ENCODE data around the gene ARID1B. TPM values are rescaled to one million over a fixed set of nuclear protein-coding genes. Genes with fewer than 3 reads are reported as not detected.

The ARID1B gene
- total and polyA plus RNA-seq, 7 experiments from 2014 or later = 17.5 to 164 (median 139) TPM

DNA sequence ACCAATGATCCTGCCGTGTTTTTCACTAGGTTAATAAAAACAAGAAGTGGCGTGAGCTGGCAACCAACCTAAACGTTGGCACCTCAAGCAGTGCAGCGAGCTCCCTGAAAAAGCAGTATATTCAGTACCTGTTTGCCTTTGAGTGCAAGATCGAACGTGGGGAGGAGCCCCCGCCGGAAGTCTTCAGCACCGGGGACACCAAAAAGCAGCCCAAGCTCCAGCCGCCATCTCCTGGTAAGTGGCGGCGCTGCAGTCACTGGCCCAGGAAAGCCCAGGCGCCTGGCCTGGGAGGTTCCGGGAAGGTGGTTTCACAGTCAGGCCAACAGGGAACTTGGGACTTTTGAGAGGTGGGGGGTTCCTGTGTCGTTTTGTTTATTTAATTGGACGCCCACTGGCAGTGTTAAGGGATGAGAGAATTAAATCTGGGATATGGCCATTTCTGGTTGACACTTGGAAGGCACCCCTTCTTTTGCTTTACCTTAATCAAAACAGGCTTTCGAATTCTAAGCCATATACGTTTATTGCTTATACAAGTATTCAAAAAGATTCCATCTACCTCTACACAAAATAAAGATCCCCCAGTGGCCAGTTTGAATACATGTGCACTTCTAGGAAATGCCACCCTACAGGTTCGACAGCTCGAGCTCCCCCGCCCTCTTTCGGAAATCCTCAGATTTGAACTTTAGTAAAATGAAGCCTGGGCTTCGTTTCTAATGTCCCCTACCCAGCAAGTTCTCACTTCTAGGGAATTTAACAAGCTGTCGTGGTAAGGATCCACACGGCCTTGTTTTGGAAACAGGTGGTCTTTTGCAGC lies 407.2 kb downstream of the ARID1B start:
- intact Hi-C loops (cut with micrococcal nuclease) = loop anchor here (1.0 to 5.0 kb wide), 5 partner anchors 150 to 1857 kb away; partner anchors contain the start of gene ARID1B (in 1 of the 2)
- Histone ChIP-seq H3K4me3 (ENCODE audit: low read length) (no peak overlapping the region), H3K9me3 (ENCODE audit: control insufficient read depth in 2 of 3, low read length in 3 of 3) (no peaks in the 10 kb centered on the region), H3K4me1 (ENCODE audit: control insufficient read depth in 2 of 2, insufficient read depth in 2 of 2, low read length in 2 of 2) (peaks cover 0 to 7% of the 10 kb centered on the region in 2 donors), H3K27ac (ENCODE audit: low read depth, low read length) (no peak overlapping the region), H3K27me3 (ENCODE audit: control insufficient read depth in 2 of 2, insufficient read depth in 2 of 2, low read length in 2 of 2) (no peaks in the 10 kb centered on the region), H3K36me3 (ENCODE audit: control insufficient read depth in 2 of 3, insufficient read depth in 3 of 3, low read length in 3 of 3) (peaks cover 5 to 77% (median 6%) of the 10 kb centered on the region in 3 experiments)
- ATAC-seq (peak; percentile 80), DNase-seq (peak; percentile 33 to 66 (median 58))
- POLR2A ChIA-PET = no interaction called here
- peak overlapping the region in 1 of 10 donors; percentile 27 for H3K4me3 Mint-ChIP-seq
- H3K9me3 Mint-ChIP-seq = peaks cover 0 to under 1% (median 0%) of the 10 kb centered on the region in 11 donors
- H3K27me3 Mint-ChIP-seq = no peaks in the 10 kb centered on the region
- peaks cover 5 to 38% (median 17%) of the 10 kb centered on the region in 5 donors for H3K36me3 Mint-ChIP-seq
- peaks cover 11 to 32% (median 22%) of the 10 kb centered on the region in 7 donors for H3K4me1 Mint-ChIP-seq
- peak overlapping the region in 6 of 9 donors; percentile 33 to 55 (median 48) for H3K27ac Mint-ChIP-seq
- CTCF ChIA-PET = interaction anchor here (1.0 to 1.3 kb wide), 4 partner anchors 90 to 790 kb away, joined by 3 to 6 read pairs (median 4); no protein-coding TSS in a partner anchor

- H3K27ac ChIP-seq (ENCODE audit: low read depth, low read length) = no peak overlapping the region
- ChIA-PET CTCF (interaction anchor here (1.2 to 1.3 kb wide), 2 partner anchors 151 to 791 kb away, joined by 4 to 6 read pairs; no protein-coding TSS in a partner anchor), POLR2A (no interaction called here)
- ATAC-seq (no peak), DNase-seq (no peak)
- Mint-ChIP-seq H3K27me3 (no peaks in the 10 kb centered on the region), H3K36me3 (peaks cover 5 to 46% (median 23%) of the 10 kb centered on the region in 5 donors), H3K9me3 (peaks cover 0 to 1% (median 0%) of the 10 kb centered on the region in 11 donors), H3K27ac (peak overlapping the region in 4 of 9 donors; percentile 7 to 57 (median 46)), H3K4me3 (no peak overlapping the region), H3K4me1 (peaks cover 11 to 32% (median 22%) of the 10 kb centered on the region in 7 donors)
- no peak overlapping the region for H3K4me3 ChIP-seq (ENCODE audit: low read length)
- intact Hi-C loops (cut with micrococcal nuclease) = loop anchor here in 1 of 2 donors (2.0 kb wide), 1 partner anchor 408 kb away; the partner anchor contains the start of gene ARID1B
- H3K4me1 ChIP-seq (ENCODE audit: control insufficient read depth in 2 of 2, insufficient read depth in 2 of 2, low read length in 2 of 2) = peaks cover 0 to 7% of the 10 kb centered on the region in 2 donors
- no peaks in the 10 kb centered on the region for H3K9me3 ChIP-seq (ENCODE audit: control insufficient read depth in 2 of 3, low read length in 3 of 3)
- peaks cover 12 to 84% (median 14%) of the 10 kb centered on the region in 3 experiments for H3K36me3 ChIP-seq (ENCODE audit: control insufficient read depth in 2 of 3, insufficient read depth in 3 of 3, low read length in 3 of 3)
- no peaks in the 10 kb centered on the region for H3K27me3 ChIP-seq (ENCODE audit: control insufficient read depth in 2 of 2, insufficient read depth in 2 of 2, low read length in 2 of 2)
These were observed 408.0 kb downstream of the ARID1B start for GRCh38 chr6:157185171-157185570.

DNA sequence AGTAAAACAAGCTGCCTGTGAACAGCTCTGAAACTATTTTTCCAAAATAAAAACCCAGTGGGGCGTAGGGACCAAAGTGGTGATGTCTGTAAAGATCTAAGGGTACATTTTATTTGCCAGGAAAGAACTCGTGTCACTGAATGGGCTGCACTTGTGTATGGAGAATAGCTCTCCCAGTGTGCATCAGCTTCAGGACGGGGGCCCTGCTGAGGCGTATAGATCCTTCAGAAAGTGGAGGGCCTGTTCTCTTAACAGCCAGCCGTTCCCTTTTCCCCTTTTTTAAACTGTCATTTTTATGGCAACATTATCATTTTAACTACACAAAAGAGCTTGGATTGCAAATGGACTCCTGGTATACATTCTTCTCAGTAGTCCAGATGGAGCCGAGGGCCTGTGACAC lies 408.8 kb downstream of the ARID1B start:
- H3K4me3 Mint-ChIP-seq = no peak overlapping the region
- POLR2A ChIA-PET = no interaction called here
- peaks cover 0 to 1% (median 0%) of the 10 kb centered on the region in 11 donors for H3K9me3 Mint-ChIP-seq
- Histone ChIP-seq H3K27me3 (ENCODE audit: control insufficient read depth in 2 of 2, insufficient read depth in 2 of 2, low read length in 2 of 2) (no peaks in the 10 kb centered on the region), H3K9me3 (ENCODE audit: control insufficient read depth in 2 of 3, low read length in 3 of 3) (no peaks in the 10 kb centered on the region), H3K4me1 (ENCODE audit: control insufficient read depth in 2 of 2, insufficient read depth in 2 of 2, low read length in 2 of 2) (peaks cover 0 to 7% of the 10 kb centered on the region in 2 donors), H3K36me3 (ENCODE audit: control insufficient read depth in 2 of 3, insufficient read depth in 3 of 3, low read length in 3 of 3) (peaks cover 18 to 87% (median 18%) of the 10 kb centered on the region in 3 experiments), H3K4me3 (ENCODE audit: low read length) (no peak overlapping the region), H3K27ac (ENCODE audit: low read depth, low read length) (no peak overlapping the region)
- no peak for ATAC-seq
- H3K27me3 Mint-ChIP-seq = no peaks in the 10 kb centered on the region
- CTCF ChIA-PET = interaction anchor here (1.0 to 1.3 kb wide), 2 partner anchors 792 to 1864 kb away, joined by 3 to 4 read pairs; no protein-coding TSS in a partner anchor
- peak overlapping the region in 2 of 9 donors; percentile 43 to 63 for H3K27ac Mint-ChIP-seq
- peaks cover 13 to 46% (median 31%) of the 10 kb centered on the region in 5 donors for H3K36me3 Mint-ChIP-seq
- no peak for DNase-seq
- intact Hi-C loops (cut with micrococcal nuclease) = loop anchor here in 1 of 2 donors (2.0 kb wide), 1 partner anchor 409 kb away; the partner anchor contains the start of gene ARID1B
- peaks cover 11 to 32% (median 22%) of the 10 kb centered on the region in 7 donors for H3K4me1 Mint-ChIP-seq

DNA sequence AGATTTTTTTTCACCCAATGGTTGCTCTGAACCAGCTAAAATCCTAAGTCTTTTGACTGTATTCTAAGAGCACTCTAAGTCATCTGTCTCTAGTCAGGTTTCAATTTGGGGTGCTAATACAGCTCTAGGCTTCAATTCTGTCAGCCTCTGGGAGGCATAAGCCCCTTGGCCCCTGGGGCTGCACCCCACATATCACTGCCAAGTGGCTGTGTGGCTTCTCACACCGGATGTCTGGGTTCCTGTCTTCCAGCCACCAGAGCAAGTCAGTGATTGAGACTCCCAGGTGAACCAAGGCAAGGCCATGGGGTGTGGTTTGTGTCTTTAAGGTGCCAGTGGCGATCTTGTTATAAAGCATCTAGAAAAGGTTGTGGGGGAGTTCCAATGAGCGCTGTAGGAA lies 409.6 kb downstream of the ARID1B start:
- intact Hi-C loops (cut with micrococcal nuclease) = no loop called here
- no peak for DNase-seq
- Mint-ChIP-seq H3K27me3 (no peaks in the 10 kb centered on the region), H3K9me3 (peaks cover 0 to 1% (median 0%) of the 10 kb centered on the region in 11 donors), H3K4me3 (no peak overlapping the region), H3K36me3 (peaks cover 18 to 54% (median 39%) of the 10 kb centered on the region in 5 donors), H3K4me1 (peaks cover 11 to 37% (median 24%) of the 10 kb centered on the region in 7 donors), H3K27ac (peak overlapping the region in 4 of 9 donors; percentile 13 to 58 (median 44))
- ChIA-PET CTCF (interaction anchor here (1.0 kb wide), 1 partner anchor 1865 kb away, joined by 3 read pairs; no protein-coding TSS in a partner anchor), POLR2A (interaction anchor here (0.6 kb wide), 1 partner anchor 108 kb away, joined by 3 read pairs; no protein-coding TSS in a partner anchor)
- peak; percentile 29 for ATAC-seq
- Histone ChIP-seq H3K4me1 (ENCODE audit: control insufficient read depth in 2 of 2, insufficient read depth in 2 of 2, low read length in 2 of 2) (peaks cover 0 to 7% of the 10 kb centered on the region in 2 donors), H3K27me3 (ENCODE audit: control insufficient read depth in 2 of 2, insufficient read depth in 2 of 2, low read length in 2 of 2) (no peaks in the 10 kb centered on the region), H3K27ac (ENCODE audit: low read depth, low read length) (no peak overlapping the region), H3K4me3 (ENCODE audit: low read length) (no peak overlapping the region), H3K9me3 (ENCODE audit: control insufficient read depth in 2 of 3, low read length in 3 of 3) (no peaks in the 10 kb centered on the region), H3K36me3 (ENCODE audit: control insufficient read depth in 2 of 3, insufficient read depth in 3 of 3, low read length in 3 of 3) (peaks cover 18 to 84% (median 20%) of the 10 kb centered on the region in 3 experiments)

GRCh38 chr6:157187182-157188083 lies 410.3 kb downstream of the ARID1B start:
- Histone ChIP-seq H3K36me3 (ENCODE audit: control insufficient read depth in 2 of 3, insufficient read depth in 3 of 3, low read length in 3 of 3) (peaks cover 18 to 80% (median 20%) of the 10 kb centered on the region in 3 experiments), H3K27me3 (ENCODE audit: control insufficient read depth in 2 of 2, insufficient read depth in 2 of 2, low read length in 2 of 2) (no peaks in the 10 kb centered on the region), H3K4me1 (ENCODE audit: control insufficient read depth in 2 of 2, insufficient read depth in 2 of 2, low read length in 2 of 2) (peaks cover 0 to 7% of the 10 kb centered on the region in 2 donors), H3K4me3 (ENCODE audit: low read length) (no peak overlapping the region), H3K9me3 (ENCODE audit: control insufficient read depth in 2 of 3, low read length in 3 of 3) (no peaks in the 10 kb centered on the region), H3K27ac (ENCODE audit: low read depth, low read length) (no peak overlapping the region)
- CTCF ChIA-PET = no interaction called here
- Mint-ChIP-seq H3K9me3 (peaks cover 0 to 1% (median 0%) of the 10 kb centered on the region in 11 donors), H3K36me3 (peaks cover 19 to 58% (median 44%) of the 10 kb centered on the region in 5 donors), H3K27me3 (no peaks in the 10 kb centered on the region), H3K27ac (peak overlapping the region in 3 of 9 donors; percentile 13 to 58 (median 56)), H3K4me3 (no peak overlapping the region), H3K4me1 (peaks cover 11 to 41% (median 28%) of the 10 kb centered on the region in 7 donors)
- POLR2A ChIA-PET = interaction anchor here (0.6 kb wide), 1 partner anchor 107 kb away, joined by 3 read pairs; no protein-coding TSS in a partner anchor
- ATAC-seq (no peak), DNase-seq (no peak)
- intact Hi-C loops (cut with micrococcal nuclease) = no loop called here

GRCh38 chr6:157188213-157188612 lies 411.0 kb downstream of the ARID1B start:
- no peaks in the 10 kb centered on the region for H3K27me3 ChIP-seq (ENCODE audit: control insufficient read depth in 2 of 2, insufficient read depth in 2 of 2, low read length in 2 of 2)
- intact Hi-C loops (cut with micrococcal nuclease) = no loop called here
- H3K9me3 Mint-ChIP-seq = peaks cover 0 to 1% (median 0%) of the 10 kb centered on the region in 11 donors
- DNase-seq (no peak), ATAC-seq (no peak)
- H3K4me1 Mint-ChIP-seq = peaks cover 12 to 42% (median 29%) of the 10 kb centered on the region in 7 donors
- CTCF ChIA-PET = no interaction called here
- POLR2A ChIA-PET = no interaction called here
- H3K4me1 ChIP-seq (ENCODE audit: control insufficient read depth in 2 of 2, insufficient read depth in 2 of 2, low read length in 2 of 2) = peaks cover 0 to 7% of the 10 kb centered on the region in 2 donors
- H3K9me3 ChIP-seq (ENCODE audit: control insufficient read depth in 2 of 3, low read length in 3 of 3) = no peaks in the 10 kb centered on the region
- H3K36me3 Mint-ChIP-seq = peaks cover 20 to 58% (median 48%) of the 10 kb centered on the region in 5 donors
- H3K27ac ChIP-seq (ENCODE audit: low read depth, low read length) = no peak overlapping the region
- H3K27ac Mint-ChIP-seq = no peak overlapping the region
- no peaks in the 10 kb centered on the region for H3K27me3 Mint-ChIP-seq
- H3K36me3 ChIP-seq (ENCODE audit: control insufficient read depth in 2 of 3, insufficient read depth in 3 of 3, low read length in 3 of 3) = peaks cover 18 to 76% (median 20%) of the 10 kb centered on the region in 3 experiments
- no peak overlapping the region for H3K4me3 Mint-ChIP-seq
- no peak overlapping the region for H3K4me3 ChIP-seq (ENCODE audit: low read length)

Measured in naive thymus-derived CD4-positive, alpha-beta T cell (primary cell).